ENCODE results near the gene ZNF276.
"Not testable (repeated sequence)": the region's sequence is repeated elsewhere in the genome, so short reads cannot be mapped to it uniquely, and the experiment has no call there.

ZNF276 gene

GRCh38 chr16:89779231-89779908 is 58.0 kb downstream of the ZNF276 start:
- DNase-seq (ENCODE audit: insufficient read length, low spot score) (no peak), FAIRE-seq (no peak)
- no peak for TF ChIP-seq PAX5 (IDR thresholded peaks at IDR 0.05; ENCODE audit: insufficient read depth, low read length, severe bottlenecking)
- no peak for TF ChIP-seq POLR2AphosphoS5 (IDR thresholded peaks at IDR 0.05; ENCODE audit: low read depth, low read length)
- no peak for TF ChIP-seq SPI1 (IDR thresholded peaks at IDR 0.05; ENCODE audit: low read depth, low read length)
- TF ChIP-seq POLR2A (IDR thresholded peaks at IDR 0.05; ENCODE audit: low read depth, low read length), result no peak
- TF ChIP-seq POU2F2 (IDR thresholded peaks at IDR 0.05; ENCODE audit: low read depth, low read length), result no peak
- no peak for TF ChIP-seq TAF1 (IDR thresholded peaks at IDR 0.05; ENCODE audit: low read depth, low read length)

GRCh38 chr16:89779909-89780305 is 58.6 kb downstream of the ZNF276 start:
- DNase-seq (ENCODE audit: insufficient read length, low spot score) (no peak), FAIRE-seq (no peak)
- no peak for TF ChIP-seq SPI1 (IDR thresholded peaks at IDR 0.05; ENCODE audit: low read depth, low read length)
- no peak for TF ChIP-seq PAX5 (IDR thresholded peaks at IDR 0.05; ENCODE audit: insufficient read depth, low read length, severe bottlenecking)
- no peak for TF ChIP-seq TAF1 (IDR thresholded peaks at IDR 0.05; ENCODE audit: low read depth, low read length)
- TF ChIP-seq POLR2A (IDR thresholded peaks at IDR 0.05; ENCODE audit: low read depth, low read length), result no peak
- no peak for TF ChIP-seq POLR2AphosphoS5 (IDR thresholded peaks at IDR 0.05; ENCODE audit: low read depth, low read length)
- no peak for TF ChIP-seq POU2F2 (IDR thresholded peaks at IDR 0.05; ENCODE audit: low read depth, low read length)

DNA sequence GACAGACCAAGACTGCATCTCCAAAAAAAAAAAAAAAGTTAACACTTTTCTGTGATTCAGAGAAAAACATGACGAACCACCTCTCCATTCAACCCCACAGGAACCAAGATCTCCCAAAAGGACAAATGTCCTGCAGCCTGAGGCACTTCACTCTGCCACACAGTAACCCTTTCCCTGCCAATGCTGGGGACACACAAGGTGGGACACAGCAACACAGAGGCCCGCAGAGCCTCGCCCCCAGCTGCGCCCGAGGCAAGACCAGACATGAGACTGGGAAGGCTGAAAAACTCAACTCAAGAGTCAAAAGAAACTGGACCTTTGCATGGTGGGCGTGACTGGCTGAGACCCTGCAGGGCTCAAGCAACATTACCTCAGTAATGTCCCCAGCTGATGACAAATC is 61.2 kb downstream of the ZNF276 start:
- FAIRE-seq (no peak), DNase-seq (ENCODE audit: insufficient read length, low spot score) (no peak)
- no peak for TF ChIP-seq TAF1 (IDR thresholded peaks at IDR 0.05; ENCODE audit: low read depth, low read length)

DNA sequence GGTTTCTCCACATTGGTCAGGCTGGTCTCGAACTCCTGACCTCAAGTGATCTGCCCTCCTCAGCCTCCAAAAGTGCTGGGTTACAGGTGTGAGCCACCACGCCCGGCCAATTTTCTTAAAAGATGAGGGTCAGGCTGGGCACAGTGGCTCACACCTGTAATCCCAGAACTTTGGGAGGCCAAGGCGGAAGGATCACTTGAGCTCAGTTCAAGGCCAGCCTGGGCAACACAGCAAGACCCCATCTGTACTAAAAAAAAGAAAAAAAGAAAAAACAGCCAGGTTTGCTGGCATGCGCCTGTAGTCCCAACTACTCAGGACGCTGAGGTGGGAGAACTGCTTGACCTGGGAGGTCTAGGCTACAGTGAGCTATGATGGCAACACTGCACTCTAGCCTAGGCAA is 62.6 kb downstream of the ZNF276 start:
- not testable (repeated sequence) for DNase-seq (ENCODE audit: insufficient read length, low spot score); FAIRE-seq

GRCh38 chr16:89784406-89784805 is 63.1 kb downstream of the ZNF276 start:
- no peak for DNase-seq (ENCODE audit: insufficient read length, low spot score)
- FAIRE-seq, result no peak
- TF ChIP-seq PAX5 (IDR thresholded peaks at IDR 0.05; ENCODE audit: insufficient read depth, low read length, severe bottlenecking), result no peak
- TF ChIP-seq POLR2AphosphoS5 (IDR thresholded peaks at IDR 0.05; ENCODE audit: low read depth, low read length), result no peak
- no peak for TF ChIP-seq TAF1 (IDR thresholded peaks at IDR 0.05; ENCODE audit: low read depth, low read length)

GRCh38 chr16:89785523-89786155 is 64.3 kb downstream of the ZNF276 start:
- no peak for FAIRE-seq
- no peak for DNase-seq (ENCODE audit: insufficient read length, low spot score)
- TF ChIP-seq PAX5 (IDR thresholded peaks at IDR 0.05; ENCODE audit: insufficient read depth, low read length, severe bottlenecking) (no peak), POLR2AphosphoS5 (IDR thresholded peaks at IDR 0.05; ENCODE audit: low read depth, low read length) (no peak), TAF1 (IDR thresholded peaks at IDR 0.05; ENCODE audit: low read depth, low read length) (no peak), POU2F2 (IDR thresholded peaks at IDR 0.05; ENCODE audit: low read depth, low read length) (no peak), POLR2A (IDR thresholded peaks at IDR 0.05; ENCODE audit: low read depth, low read length) (no peak), SPI1 (IDR thresholded peaks at IDR 0.05; ENCODE audit: low read depth, low read length) (no peak)

DNA sequence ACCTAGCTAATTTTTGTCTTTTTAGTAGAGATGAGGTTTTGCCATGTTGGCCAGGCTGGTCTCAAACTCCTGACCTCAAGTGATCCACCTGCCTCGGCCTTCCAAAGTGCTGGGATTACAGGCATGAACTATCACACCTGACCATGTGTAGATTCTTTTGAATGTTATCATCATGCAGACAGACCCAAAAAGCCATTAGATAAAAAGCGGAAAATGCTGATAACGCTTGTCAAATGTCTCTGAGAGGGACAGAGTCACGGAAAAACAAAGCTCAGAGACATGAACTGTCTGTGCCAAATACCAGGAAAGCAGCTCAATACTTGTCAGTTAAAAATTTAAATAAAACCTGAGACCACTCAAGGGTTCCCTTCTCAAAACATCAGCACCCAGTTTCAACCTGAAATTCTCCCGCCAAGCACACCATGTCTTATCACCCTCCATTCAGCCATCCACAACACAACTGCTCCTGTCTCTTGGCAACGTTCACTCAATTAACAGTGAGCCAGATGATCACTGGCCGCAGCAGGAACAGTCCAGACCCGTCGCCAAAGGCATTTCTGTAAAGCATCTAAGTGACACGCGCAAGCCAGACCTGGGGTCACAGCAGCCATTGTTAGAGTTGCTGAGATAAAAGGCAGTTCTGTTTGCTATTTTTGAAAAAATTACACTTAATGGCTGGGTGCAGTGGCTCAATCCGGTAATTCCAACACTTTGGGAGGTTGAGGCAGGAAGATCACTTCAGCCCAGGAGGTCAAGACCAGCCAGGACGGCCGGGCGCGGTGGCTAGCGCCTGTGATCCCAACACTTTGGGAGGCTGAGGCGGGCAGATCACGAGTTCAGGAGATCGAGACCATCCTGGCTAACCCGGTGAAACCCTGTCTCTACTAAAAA is 65.4 kb downstream of the ZNF276 start:
- DNase-seq (ENCODE audit: insufficient read length, low spot score) (no peak), FAIRE-seq (no peak)
- no peak for TF ChIP-seq POLR2AphosphoS5 (IDR thresholded peaks at IDR 0.05; ENCODE audit: low read depth, low read length)
- no peak for TF ChIP-seq SPI1 (IDR thresholded peaks at IDR 0.05; ENCODE audit: low read depth, low read length)
- TF ChIP-seq TAF1 (IDR thresholded peaks at IDR 0.05; ENCODE audit: low read depth, low read length), result no peak
- no peak for TF ChIP-seq PAX5 (IDR thresholded peaks at IDR 0.05; ENCODE audit: insufficient read depth, low read length, severe bottlenecking)
- TF ChIP-seq POLR2A (IDR thresholded peaks at IDR 0.05; ENCODE audit: low read depth, low read length), result no peak
- no peak for TF ChIP-seq POU2F2 (IDR thresholded peaks at IDR 0.05; ENCODE audit: low read depth, low read length)

GRCh38 chr16:89787365-89787805 is 66.0 kb downstream of the ZNF276 start:
- TF ChIP-seq POU2F2 (IDR thresholded peaks at IDR 0.05; ENCODE audit: low read depth, low read length) (no peak), PAX5 (IDR thresholded peaks at IDR 0.05; ENCODE audit: insufficient read depth, low read length, severe bottlenecking) (no peak), TAF1 (IDR thresholded peaks at IDR 0.05; ENCODE audit: low read depth, low read length) (no peak), POLR2AphosphoS5 (IDR thresholded peaks at IDR 0.05; ENCODE audit: low read depth, low read length) (no peak), SPI1 (IDR thresholded peaks at IDR 0.05; ENCODE audit: low read depth, low read length) (no peak), POLR2A (IDR thresholded peaks at IDR 0.05; ENCODE audit: low read depth, low read length) (no peak)
- no peak for FAIRE-seq
- no peak for DNase-seq (ENCODE audit: insufficient read length, low spot score)
